ENCODE data around the gene ERBB2.
"Not testable (repeated sequence)": the region's sequence is repeated elsewhere in the genome, so short reads cannot be mapped to it uniquely, and the experiment has no call there.

Gene ERBB2

DNA sequence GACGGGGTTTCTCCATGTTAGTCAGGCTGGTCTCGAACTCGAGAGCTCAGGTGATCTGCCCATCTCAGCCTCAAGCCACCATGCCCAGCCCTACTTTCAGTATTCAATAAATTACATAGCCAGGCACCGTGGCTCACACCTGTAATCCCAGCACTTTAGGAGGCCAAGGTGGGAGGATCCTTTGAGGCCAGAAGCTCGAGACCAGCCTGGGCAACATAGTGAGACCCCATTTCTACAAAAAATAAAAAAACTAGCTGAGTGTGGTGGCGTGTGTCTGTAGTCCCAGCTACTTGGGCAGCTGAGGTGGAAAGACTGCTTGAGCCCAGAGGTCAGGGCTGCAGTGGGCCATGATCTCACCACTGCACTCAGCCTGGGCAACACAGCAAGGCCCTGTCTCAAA, 22.2 kb downstream of the ERBB2 start:
- in situ Hi-C loops (cut with HindIII; ENCODE audit: low sequenced_read_pairs), result no loop called here

DNA sequence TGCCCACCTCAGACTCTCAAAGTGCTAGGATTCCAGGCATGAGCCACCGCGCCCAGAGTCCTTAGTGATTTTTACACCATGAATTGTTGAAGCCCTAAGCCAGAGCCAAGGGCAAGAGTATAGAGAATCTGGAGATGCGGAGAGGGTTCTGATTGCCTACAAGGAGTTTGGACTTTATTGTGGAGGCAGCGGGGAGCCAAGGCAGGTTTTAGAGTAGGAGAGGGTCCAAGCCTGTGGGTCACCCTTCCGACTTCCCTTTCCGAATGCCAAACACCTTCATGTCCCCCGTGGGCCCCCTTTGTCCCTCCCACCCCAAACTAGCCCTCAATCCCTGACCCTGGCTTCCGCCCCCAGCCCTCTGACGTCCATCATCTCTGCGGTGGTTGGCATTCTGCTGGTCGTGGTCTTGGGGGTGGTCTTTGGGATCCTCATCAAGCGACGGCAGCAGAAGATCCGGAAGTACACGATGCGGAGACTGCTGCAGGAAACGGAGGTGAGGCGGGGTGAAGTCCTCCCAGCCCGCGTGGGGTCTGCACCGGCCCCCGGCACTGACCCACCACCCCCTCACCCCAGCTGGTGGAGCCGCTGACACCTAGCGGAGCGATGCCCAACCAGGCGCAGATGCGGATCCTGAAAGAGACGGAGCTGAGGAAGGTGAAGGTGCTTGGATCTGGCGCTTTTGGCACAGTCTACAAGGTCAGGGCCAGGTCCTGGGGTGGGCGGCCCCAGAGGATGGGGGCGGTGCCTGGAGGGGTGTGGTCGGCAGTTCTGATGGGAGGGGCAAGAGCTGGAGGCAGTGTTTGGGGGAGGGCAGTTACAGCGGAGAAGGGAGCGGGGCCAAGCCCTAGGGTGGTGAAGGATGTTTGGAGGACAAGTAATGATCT, 23.3 kb downstream of the ERBB2 start:
- in situ Hi-C loops (cut with HindIII; ENCODE audit: low sequenced_read_pairs), result no loop called here

DNA sequence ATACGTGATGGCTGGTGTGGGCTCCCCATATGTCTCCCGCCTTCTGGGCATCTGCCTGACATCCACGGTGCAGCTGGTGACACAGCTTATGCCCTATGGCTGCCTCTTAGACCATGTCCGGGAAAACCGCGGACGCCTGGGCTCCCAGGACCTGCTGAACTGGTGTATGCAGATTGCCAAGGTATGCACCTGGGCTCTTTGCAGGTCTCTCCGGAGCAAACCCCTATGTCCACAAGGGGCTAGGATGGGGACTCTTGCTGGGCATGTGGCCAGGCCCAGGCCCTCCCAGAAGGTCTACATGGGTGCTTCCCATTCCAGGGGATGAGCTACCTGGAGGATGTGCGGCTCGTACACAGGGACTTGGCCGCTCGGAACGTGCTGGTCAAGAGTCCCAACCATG, 24.9 kb downstream of the ERBB2 start:
- in situ Hi-C loops (cut with HindIII; ENCODE audit: low sequenced_read_pairs), result no loop called here

- in situ Hi-C loops (cut with HindIII; ENCODE audit: low sequenced_read_pairs), result not testable (repeated sequence)
These were observed 26.1 kb downstream of the ERBB2 start for GRCh38 chr17:39725923-39726322.

DNA sequence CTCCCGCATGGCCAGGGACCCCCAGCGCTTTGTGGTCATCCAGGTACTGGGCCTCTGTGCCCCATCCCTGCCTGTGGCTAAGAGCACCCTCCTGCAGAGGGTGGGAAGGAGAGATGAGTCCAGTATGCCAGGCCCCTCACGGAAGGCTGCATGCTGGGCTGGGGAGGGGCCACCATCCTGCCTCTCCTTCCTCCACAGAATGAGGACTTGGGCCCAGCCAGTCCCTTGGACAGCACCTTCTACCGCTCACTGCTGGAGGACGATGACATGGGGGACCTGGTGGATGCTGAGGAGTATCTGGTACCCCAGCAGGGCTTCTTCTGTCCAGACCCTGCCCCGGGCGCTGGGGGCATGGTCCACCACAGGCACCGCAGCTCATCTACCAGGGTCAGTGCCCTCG, 26.8 kb downstream of the ERBB2 start:
- in situ Hi-C loops (cut with HindIII; ENCODE audit: low sequenced_read_pairs), result no loop called here

- in situ Hi-C loops (cut with HindIII; ENCODE audit: low sequenced_read_pairs), result no loop called here
These were observed 27.7 kb downstream of the ERBB2 start for GRCh38 chr17:39727556-39727955.

GRCh38 chr17:39729280-39729851, 29.5 kb downstream of the ERBB2 start:
- in situ Hi-C loops (cut with HindIII; ENCODE audit: low sequenced_read_pairs), result no loop called here

- in situ Hi-C loops (cut with HindIII; ENCODE audit: low sequenced_read_pairs), result no loop called here
These were observed 30.4 kb downstream of the ERBB2 start, which contains the start of gene MIEN1 for GRCh38 chr17:39730095-39730921. TSS of gene MIEN1 (minus strand) at chr17:39730532. CDS start at chr17:39730495, 37 bp downstream.

DNA sequence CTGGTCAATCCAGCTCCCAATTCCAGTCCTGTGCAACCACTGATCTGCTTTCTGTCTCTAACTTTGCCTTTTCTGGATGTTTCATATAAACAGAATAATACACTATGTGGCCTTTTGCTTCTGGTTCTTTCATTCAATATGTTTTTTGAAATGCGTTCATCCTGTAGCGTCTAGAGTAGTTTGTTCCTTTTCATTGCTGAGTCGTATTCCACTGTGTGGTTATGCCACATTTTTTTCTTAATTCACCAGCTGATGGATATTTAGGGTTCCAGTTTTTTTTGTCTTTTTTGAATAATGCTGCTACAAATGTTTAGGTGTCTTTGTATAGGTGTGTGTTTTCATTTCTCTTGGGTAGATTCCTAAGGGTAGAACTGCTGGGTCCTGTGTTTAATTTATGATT, 32.7 kb downstream of the ERBB2 start:
- in situ Hi-C loops (cut with HindIII; ENCODE audit: low sequenced_read_pairs), result no loop called here

DNA sequence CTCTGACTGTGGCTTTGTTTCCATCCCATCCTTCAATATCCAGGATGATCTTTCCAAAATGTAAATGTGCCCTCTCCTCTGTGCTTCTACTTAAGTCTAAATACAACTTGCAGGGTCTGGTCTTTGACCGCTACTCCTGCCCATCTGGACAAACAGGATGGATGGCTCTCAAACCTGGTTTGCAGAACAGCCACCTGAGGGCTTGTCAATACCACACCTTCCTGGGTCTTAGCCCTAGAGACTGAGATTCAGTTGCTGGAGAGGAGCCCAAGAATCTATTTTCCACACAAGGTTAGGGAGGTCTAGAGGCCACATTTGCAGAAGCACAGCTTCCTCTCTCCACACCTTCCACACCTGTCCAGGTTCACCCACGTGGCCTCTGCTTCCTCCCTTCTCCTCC, 36.0 kb downstream of the ERBB2 start:
- in situ Hi-C loops (cut with HindIII; ENCODE audit: low sequenced_read_pairs), result no loop called here

DNA sequence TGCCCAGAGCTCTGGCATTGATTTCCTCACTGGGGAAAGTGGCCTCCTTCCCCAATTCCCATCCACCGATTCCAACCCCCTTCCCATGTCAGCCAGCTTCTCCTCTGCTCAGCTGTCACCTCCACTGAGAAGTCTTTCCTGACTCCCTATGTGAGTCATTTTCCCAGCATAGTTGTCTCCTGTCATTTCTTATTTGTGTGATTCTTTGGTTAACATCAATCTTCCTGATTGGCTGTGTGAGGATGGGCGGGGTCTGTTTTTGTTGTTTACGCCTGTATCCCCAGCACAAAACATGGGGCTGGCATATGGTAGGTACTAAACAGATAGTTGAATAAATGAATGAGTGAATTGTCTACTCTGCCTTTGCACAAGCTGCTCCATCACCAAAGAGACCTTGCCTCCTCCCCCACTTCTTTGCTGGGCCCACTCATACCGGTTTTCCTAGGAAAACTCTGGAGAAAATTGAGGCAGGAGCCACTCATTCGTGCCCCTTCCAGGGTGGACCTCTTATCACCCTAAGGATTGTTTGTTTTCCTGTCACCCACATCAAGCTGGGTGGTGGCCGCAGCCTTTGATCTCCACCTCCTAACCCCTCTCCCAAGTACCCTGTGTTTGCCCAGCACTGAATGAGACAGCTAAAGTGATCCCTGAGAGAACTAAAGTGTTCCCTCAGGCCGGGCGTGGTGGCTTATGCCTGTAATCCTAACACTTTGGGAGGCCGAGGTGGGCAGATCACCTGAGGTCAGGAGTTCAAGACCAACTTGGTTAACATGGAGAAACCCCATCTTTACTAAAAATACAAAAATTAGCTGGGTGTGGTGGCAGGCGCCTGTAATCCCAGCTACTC, 36.7 kb downstream of the ERBB2 start:
- in situ Hi-C loops (cut with HindIII; ENCODE audit: low sequenced_read_pairs), result no loop called here

- in situ Hi-C loops (cut with HindIII; ENCODE audit: low sequenced_read_pairs), result no loop called here
These were observed 37.4 kb downstream of the ERBB2 start for GRCh38 chr17:39737206-39737759.

DNA sequence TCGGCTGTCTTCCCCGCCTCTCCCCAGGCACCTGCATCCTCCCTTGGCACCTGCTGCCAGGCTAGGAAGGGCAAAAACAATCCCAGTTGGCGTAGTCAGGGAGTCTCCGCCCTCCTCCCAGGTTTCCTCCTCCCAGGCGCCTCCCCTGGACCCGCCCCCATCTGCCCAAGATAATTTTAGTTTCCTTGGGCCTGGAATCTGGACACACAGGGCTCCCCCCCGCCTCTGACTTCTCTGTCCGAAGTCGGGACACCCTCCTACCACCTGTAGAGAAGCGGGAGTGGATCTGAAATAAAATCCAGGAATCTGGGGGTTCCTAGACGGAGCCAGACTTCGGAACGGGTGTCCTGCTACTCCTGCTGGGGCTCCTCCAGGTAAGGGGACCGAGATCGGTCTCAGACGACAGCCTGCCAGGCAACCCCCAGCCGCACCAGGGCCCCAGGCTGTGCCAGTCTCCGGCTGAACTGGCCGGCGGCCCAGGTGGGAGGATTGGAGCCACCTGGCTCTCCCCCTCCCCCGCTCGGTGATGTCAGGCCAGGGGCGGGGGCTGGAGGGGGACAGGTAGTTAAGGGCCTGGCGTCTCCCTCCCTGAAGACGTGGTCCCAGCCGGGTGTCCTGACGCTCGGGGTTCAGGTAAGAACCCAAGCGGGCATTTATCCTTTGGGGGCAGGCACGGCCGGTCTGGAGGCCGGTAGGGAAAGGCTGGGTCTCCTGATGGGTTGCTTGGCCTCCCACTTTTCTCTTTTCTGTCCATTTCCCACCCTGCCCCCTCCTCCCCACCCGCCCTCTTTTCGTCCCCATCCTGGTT, 38.1 kb downstream of the ERBB2 start, which contains the start of gene GRB7:
Gene GRB7, plus strand, starts transcription at position 179 of the 808 bp plus-strand sequence. CDS start 4,364 bp downstream, outside the sequence.
- in situ Hi-C loops (cut with HindIII; ENCODE audit: low sequenced_read_pairs), result no loop called here

- in situ Hi-C loops (cut with HindIII; ENCODE audit: low sequenced_read_pairs), result no loop called here
These were observed 38.7 kb downstream of the ERBB2 start for GRCh38 chr17:39738568-39738901.

DNA sequence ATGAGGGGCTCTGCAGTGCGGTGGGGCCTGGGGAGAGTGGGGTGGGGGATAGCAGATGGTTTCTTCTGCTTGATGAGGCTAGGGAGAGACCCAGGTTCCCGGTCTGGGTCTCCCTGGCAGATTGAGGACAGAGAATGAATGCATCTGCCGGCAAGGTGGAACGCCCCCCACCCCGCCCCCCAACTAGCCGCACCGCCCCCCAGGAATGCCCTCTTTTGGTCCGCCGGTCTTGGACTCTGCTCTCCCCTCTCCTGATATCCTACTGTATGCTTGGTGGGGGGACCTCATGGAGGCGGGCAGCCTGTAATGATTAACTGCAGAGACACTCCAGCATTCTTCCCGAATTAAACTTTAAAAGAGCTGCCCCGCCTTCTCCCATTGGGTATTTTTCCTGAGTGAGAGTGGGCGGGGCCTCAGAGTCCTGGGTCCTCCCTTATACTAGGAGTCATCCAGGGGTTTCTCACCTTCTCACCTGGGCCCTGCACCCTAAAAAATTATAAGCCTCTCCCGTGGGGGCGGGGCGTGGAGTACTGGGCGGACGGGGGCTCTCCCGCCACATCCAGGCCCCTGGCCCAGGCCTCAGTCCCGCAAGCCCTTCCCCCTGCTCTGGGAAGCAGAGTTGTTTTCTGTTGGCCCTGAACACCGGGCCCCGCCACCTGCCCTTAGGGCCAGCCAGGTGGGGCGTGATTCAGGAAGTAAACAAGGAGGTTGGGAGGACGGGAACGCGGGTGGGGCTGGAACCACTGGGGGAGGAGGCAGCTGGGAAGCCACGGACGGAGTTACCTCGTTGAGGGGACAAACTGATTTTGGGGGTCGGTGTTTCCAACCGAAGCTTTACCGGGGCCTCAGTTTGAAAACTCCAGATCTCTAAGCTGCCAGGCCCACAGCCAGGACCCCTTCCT, 39.4 kb downstream of the ERBB2 start:
- in situ Hi-C loops (cut with HindIII; ENCODE audit: low sequenced_read_pairs), result no loop called here

GRCh38 chr17:39739885-39740356, 40.1 kb downstream of the ERBB2 start:
- in situ Hi-C loops (cut with HindIII; ENCODE audit: low sequenced_read_pairs), result no loop called here

DNA sequence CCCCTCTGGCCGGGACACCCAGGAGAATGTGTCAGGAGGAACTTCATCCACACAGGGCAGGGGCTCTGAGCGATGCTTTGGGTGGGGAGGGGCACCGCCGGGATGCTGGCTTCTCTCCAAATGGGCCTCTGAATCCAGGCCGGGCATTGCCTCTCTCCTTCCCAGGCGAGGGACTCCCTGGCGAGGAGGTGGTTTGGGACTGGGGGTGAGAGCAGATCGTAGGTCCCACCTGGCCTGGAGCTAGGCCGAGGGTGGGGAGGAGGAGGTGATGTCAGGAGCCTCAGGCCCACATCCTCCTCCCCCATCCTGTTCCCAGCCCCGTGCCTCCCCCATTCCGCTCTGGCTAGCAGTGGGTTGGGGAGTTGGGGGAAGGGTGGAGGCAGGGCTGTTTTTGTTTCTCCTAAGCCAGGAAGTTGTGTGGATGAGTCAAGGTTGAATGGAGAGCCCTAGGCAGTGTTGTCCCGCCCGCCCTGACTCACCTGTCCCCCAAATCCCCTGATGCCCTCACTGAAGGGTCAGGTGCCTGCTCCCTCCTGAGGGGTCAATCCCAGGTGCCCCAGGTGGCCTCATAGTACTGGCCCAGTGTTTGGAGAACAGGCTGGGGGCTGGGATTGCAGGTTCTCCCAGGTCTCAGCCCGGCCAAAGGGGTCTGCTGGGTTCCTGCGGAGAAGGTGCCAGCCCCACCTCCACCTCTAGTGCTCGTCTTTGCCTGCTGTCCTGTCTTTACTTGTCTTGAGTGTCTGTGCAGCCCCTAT, 40.7 kb downstream of the ERBB2 start:
- in situ Hi-C loops (cut with HindIII; ENCODE audit: low sequenced_read_pairs), result no loop called here

Measured in DLD1 (cell line).